DND-41 (cell line): ENCODE measurements around the gene BMERB1.

Experiments used
- CTCF ChIP-seq: IDR thresholded peaks from 2 replicates; pipeline ENCODE4 v1.5.1; 2012; ENCODE audit warnings: borderline replicate concordance, low read length, moderate library complexity, mild to moderate bottlenecking; ENCODE audit not compliant: poor library complexity, severe bottlenecking; ENCODE audit errors: extremely low read depth
- EZH2 ChIP-seq: IDR thresholded peaks from 3 replicates; pipeline ENCODE4 v1.6.1; 2012; ENCODE audit warnings: borderline replicate concordance, low read depth, mild to moderate bottlenecking, moderate library complexity, low read length, inconsistent platforms; ENCODE audit not compliant: severe bottlenecking

- TF ChIP-seq CTCF: no peak
- no peak for TF ChIP-seq EZH2
These were observed 108.5 kb downstream of the BMERB1 start for GRCh38 chr16:15542734-15543347.
